Erythroblast (primary cell): ENCODE data around the gene SGSH.

Experiments used
- GATA1 ChIP-seq: IDR thresholded peaks from 2 replicates; pipeline ENCODE4 v1.6.1; 2011; ENCODE audit warnings: low read depth, mild to moderate bottlenecking, control low read depth, low read length, moderate library complexity
- POLR2A ChIP-seq: IDR thresholded peaks from 2 replicates; pipeline ENCODE4 v1.6.1; 2011; ENCODE audit warnings: mild to moderate bottlenecking, low read length

DNA sequence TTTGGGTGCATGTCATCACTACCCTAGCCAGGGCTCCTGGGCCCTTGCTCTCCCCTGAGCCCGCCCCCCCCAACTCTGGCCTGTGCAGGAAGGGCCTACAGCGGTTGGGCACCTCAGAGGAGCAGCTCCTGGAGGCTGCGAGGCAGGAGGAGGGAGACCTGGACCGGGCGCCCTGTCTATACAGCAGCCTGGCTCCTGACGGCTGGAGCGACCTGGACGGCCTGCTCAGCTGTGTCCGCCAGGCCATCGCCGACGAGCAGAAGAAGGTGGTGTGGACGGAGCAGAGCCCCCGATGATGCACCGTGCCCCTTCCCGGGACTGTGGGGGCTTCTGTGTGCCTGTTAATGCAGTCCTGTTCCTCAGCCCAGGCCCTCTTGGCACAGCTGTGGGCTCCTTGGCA lies 12.1 kb downstream of the SGSH start:
- TF ChIP-seq POLR2A (no peak), GATA1 (no peak)
